HPDE6-E6E7 (cell line): ENCODE measurements around the gene CCNB1.
"Not testable (repeated sequence)": the region's sequence is repeated elsewhere in the genome, so short reads cannot be mapped to it uniquely, and the experiment has no call there.

Experiments
- DNase-seq: peaks from one replicate; pipeline ENCODE4 v3.0.0; 2011; ENCODE audit warnings: missing footprints; ENCODE audit errors: extremely low spot score

Gene CCNB1

GRCh38 chr5:69166686-69167492, at the start of gene CCNB1:
TSS of gene CCNB1 (plus strand) at chr5:69167150. CDS start at chr5:69167263, 113 bp downstream.
- DNase-seq = peak; percentile 100

GRCh38 chr5:69129413-69129812, 37.5 kb upstream of the CCNB1 start:
- no peak for DNase-seq

GRCh38 chr5:69130241-69130640, 36.7 kb upstream of the CCNB1 start:
- DNase-seq = no peak

- DNase-seq = no peak
Measured at GRCh38 chr5:69131304-69131703, 35.6 kb upstream of the CCNB1 start.

GRCh38 chr5:69134126-69134525, 32.8 kb upstream of the CCNB1 start:
- DNase-seq = no peak

GRCh38 chr5:69136293-69136692, 30.7 kb upstream of the CCNB1 start:
- no peak for DNase-seq

GRCh38 chr5:69137208-69137607, 29.7 kb upstream of the CCNB1 start:
- DNase-seq = not testable (repeated sequence)

- DNase-seq = no peak
Measured at GRCh38 chr5:69137807-69138206, 29.1 kb upstream of the CCNB1 start.

- DNase-seq = no peak
Measured at GRCh38 chr5:69138766-69139165, 28.2 kb upstream of the CCNB1 start.

GRCh38 chr5:69140239-69140638, 26.7 kb upstream of the CCNB1 start:
- DNase-seq = not testable (repeated sequence)

- DNase-seq = no peak
Measured at GRCh38 chr5:69140827-69141226, 26.1 kb upstream of the CCNB1 start.

GRCh38 chr5:69148576-69148975, 18.4 kb upstream of the CCNB1 start:
- not testable (repeated sequence) for DNase-seq

- DNase-seq = no peak
Measured at GRCh38 chr5:69148981-69149675, 17.8 kb upstream of the CCNB1 start.

GRCh38 chr5:69149676-69150010, 17.3 kb upstream of the CCNB1 start:
- no peak for DNase-seq

GRCh38 chr5:69152731-69153130, 14.2 kb upstream of the CCNB1 start:
- no peak for DNase-seq

GRCh38 chr5:69156456-69156855, 10.5 kb upstream of the CCNB1 start:
- DNase-seq = no peak

- no peak for DNase-seq
Measured at GRCh38 chr5:69158039-69158438, 8.9 kb upstream of the CCNB1 start.

GRCh38 chr5:69160651-69161050, 6.3 kb upstream of the CCNB1 start:
- DNase-seq = no peak

- no peak for DNase-seq
Measured at GRCh38 chr5:69167493-69167855, 524 bp downstream of the CCNB1 start.

- no peak for DNase-seq
Measured at GRCh38 chr5:69167929-69168328, 979 bp downstream of the CCNB1 start.

GRCh38 chr5:69170495-69170894, 3.5 kb downstream of the CCNB1 start:
- DNase-seq = no peak

- DNase-seq = no peak
Measured at GRCh38 chr5:69170969-69171368, 4.0 kb downstream of the CCNB1 start.

- not testable (repeated sequence) for DNase-seq
Measured at GRCh38 chr5:69181659-69182293, 14.8 kb downstream of the CCNB1 start.
